NCI-H446 treated with DMSO at 0.1 percent for 48 hours (cell line): ENCODE measurements around the gene MARCHF4.
A peak's percentile ranks its signal among the peaks of the same experiment; 100 is the strongest.

Experiments
- DNase-seq: peaks from one replicate; lab custom pipeline; 2025; lab: John Stamatoyannopoulos, UW

The MARCHF4 gene

GRCh38 chr2:216350214-216350791 lies 22.0 kb downstream of the MARCHF4 start:
- no peak for DNase-seq

GRCh38 chr2:216349366-216349765 lies 22.9 kb downstream of the MARCHF4 start:
- DNase-seq = no peak

- DNase-seq = no peak
Observed at GRCh38 chr2:216348756-216349308, 23.5 kb downstream of the MARCHF4 start.

GRCh38 chr2:216346781-216347180 lies 25.5 kb downstream of the MARCHF4 start:
- DNase-seq = no peak

- no peak for DNase-seq
Observed at GRCh38 chr2:216345846-216346245, 26.4 kb downstream of the MARCHF4 start.

- no peak for DNase-seq
Observed at GRCh38 chr2:216344950-216345300, 27.4 kb downstream of the MARCHF4 start.

- DNase-seq = no peak
Observed at GRCh38 chr2:216344206-216344949, 27.9 kb downstream of the MARCHF4 start.

- DNase-seq = no peak
Observed at GRCh38 chr2:216343221-216343980, 28.9 kb downstream of the MARCHF4 start.

- peak; percentile 80 for DNase-seq
Observed at GRCh38 chr2:216341121-216341520, 31.2 kb downstream of the MARCHF4 start.

- no peak for DNase-seq
Observed at GRCh38 chr2:216340280-216340631, 32.0 kb downstream of the MARCHF4 start.

GRCh38 chr2:216339456-216340279 lies 32.6 kb downstream of the MARCHF4 start:
- peak; percentile 95 for DNase-seq

GRCh38 chr2:216335252-216335651 lies 37.0 kb downstream of the MARCHF4 start:
- DNase-seq = no peak

GRCh38 chr2:216328347-216328746 lies 43.9 kb downstream of the MARCHF4 start:
- DNase-seq = no peak

GRCh38 chr2:216327447-216327935 lies 44.8 kb downstream of the MARCHF4 start:
- DNase-seq = no peak
